Raji (cell line): ENCODE results near the gene ZBTB43.

Experiments
- POLR2A ChIP-seq: IDR thresholded peaks from 2 replicates; pipeline ENCODE4 v1.6.1; 2011; ENCODE audit warnings: low read depth, low read length, control low read depth; ENCODE audit not compliant: insufficient read depth

The ZBTB43 gene

DNA sequence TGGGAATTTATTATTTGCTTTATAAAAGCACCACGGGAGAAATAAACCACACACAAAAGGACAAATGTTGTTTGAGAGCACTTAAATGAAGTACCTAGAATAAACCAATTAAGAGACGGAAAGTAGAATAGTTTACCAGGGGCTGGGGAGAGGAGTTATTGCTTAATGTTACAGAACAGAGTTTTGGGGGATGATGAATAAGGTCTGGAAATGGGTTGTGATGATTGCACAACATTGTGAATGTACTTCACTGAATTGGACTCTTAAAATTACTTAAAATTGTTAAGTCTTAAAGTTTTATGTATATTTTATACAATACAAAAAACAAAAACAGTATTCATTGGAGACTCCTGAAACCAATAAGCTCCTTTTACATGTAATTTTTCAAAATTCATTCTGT lies 1.5 kb downstream of the ZBTB43 start:
- no peak for TF ChIP-seq POLR2A

- TF ChIP-seq POLR2A: no peak
Observed at GRCh38 chr9:126809068-126809467, 4.2 kb downstream of the ZBTB43 start.

GRCh38 chr9:126813072-126813471 lies 8.2 kb downstream of the ZBTB43 start:
- no peak for TF ChIP-seq POLR2A

GRCh38 chr9:126814091-126814490 lies 9.3 kb downstream of the ZBTB43 start:
- no peak for TF ChIP-seq POLR2A

DNA sequence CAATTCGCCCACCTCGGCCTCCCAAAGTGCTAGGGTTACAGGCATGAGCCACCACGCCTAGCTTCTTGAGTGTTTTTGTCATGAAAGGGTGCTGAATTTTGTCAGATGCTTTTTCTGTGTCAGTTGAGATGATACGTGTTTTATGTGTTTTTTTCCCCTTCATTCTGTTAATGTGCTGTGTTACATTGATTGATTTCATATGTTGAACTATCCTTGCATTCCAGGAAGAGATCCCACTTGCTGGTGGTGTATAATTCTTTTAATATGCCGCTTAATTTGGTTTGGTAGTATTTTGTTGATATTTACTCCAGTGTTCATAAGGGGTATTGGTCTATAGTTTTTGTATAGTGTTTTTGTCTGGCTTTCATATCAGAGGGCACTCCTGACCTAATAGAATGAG lies 13.6 kb downstream of the ZBTB43 start:
- no peak for TF ChIP-seq POLR2A

DNA sequence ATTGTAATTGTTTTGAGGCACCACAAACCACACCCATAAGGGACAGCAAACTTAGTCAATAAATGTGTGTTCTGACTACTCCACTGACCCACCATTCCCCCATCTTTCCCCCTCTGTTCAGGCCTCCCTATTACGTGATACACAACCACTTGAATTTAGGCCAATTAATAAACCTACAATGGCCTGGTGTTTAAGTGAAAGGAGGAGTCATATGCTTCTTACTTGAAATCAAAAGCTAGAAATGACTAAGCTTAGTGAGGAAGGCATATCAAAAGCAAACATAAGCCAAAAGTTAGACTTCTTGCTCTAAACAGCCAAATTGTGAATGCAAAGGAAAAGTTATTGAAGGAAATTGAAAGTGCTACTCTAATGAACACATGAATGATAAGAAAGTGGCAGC lies 14.6 kb downstream of the ZBTB43 start:
- no peak for TF ChIP-seq POLR2A

- TF ChIP-seq POLR2A: no peak
Observed at GRCh38 chr9:126822278-126822677, 17.4 kb downstream of the ZBTB43 start.

GRCh38 chr9:126822873-126823272 lies 18.0 kb downstream of the ZBTB43 start:
- TF ChIP-seq POLR2A: no peak

GRCh38 chr9:126827227-126827626 lies 22.4 kb downstream of the ZBTB43 start:
- TF ChIP-seq POLR2A: no peak

GRCh38 chr9:126829035-126829434 lies 24.2 kb downstream of the ZBTB43 start:
- no peak for TF ChIP-seq POLR2A

DNA sequence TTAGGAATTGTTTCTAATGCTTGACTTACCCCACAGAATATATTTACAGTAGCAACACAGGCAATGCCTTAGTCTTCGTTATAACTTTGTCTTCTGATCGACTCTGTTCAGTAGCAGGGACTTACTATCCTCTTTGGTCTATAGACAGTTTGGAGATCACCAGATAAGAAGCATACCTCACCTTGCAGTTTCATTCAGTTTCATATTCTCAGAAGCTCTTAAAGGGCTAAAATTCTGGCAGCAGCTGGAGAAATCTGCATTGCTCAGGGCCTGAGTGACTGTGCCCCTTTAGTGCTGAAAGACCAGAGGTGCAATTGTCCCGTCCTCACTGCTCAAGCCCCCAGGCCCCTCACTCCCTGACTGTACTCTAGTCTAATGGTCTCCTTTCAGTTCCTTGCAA lies 26.0 kb downstream of the ZBTB43 start:
- TF ChIP-seq POLR2A: no peak

GRCh38 chr9:126832440-126832839 lies 27.6 kb downstream of the ZBTB43 start:
- no peak for TF ChIP-seq POLR2A

GRCh38 chr9:126833020-126833419 lies 28.2 kb downstream of the ZBTB43 start:
- TF ChIP-seq POLR2A: no peak

DNA sequence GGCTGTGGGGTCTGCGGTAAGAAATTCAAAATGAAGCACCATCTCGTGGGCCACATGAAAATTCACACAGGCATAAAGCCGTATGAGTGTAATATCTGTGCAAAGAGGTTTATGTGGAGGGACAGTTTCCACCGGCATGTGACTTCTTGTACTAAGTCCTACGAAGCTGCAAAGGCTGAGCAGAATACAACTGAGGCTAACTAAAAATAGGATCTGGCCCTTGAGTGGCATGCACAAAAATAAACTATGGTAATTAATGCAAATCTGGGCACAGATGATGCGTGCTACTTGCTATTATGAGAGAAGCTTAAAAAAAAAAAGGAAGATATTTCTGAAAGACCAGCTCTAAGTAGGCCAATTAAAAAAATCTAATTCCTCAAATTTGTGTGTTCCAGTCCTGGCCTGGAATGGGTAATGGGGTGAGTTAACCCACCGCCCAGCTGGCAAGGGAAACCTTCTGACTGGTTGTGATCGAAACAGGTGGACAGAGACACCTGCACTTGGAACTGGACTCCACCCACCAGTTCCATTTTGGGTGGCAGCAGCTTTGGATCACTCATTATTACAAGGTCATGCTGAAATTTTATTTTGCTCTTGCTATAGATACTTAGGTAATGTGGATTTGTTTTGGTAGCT lies 29.0 kb downstream of the ZBTB43 start:
- no peak for TF ChIP-seq POLR2A

DNA sequence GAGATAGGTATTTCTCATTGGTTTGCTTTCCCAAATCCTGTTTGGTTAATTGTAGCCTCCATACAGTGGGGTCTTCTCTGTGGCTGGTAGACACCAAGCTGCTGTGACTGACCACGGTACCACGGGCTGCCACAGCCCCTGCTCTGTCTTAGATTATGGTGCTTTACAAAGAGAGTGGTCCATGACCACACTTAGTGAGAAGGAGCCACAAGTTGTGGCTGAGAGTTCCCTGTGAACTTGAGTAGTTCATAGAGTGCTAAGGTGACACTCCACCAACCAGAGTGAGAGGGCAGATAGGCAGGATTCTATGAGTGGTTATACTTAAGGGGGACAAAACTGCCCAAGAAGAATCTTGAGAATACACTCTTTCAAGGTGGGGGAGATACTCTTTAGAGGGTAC lies 29.8 kb downstream of the ZBTB43 start:
- TF ChIP-seq POLR2A: no peak

DNA sequence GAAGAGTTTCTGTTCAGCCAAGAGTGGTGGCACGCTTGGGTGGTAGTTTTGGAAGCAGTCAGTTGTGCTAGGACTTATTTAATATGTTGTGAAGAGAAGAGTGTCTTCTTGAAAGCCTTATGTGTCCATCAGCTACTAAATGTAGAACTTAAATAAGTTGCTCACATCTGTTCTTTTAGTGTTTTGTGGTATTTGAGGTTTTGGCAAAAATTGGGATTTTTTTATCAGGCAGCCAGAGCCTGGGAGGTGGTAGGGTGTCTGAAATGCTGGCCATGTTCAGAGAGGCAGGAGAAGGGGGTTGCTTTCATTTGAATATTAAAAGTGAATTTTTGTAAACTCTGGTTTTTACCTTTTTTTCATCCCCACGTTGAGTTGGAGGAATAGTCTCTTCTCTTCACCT lies 31.4 kb downstream of the ZBTB43 start:
- TF ChIP-seq POLR2A: no peak

DNA sequence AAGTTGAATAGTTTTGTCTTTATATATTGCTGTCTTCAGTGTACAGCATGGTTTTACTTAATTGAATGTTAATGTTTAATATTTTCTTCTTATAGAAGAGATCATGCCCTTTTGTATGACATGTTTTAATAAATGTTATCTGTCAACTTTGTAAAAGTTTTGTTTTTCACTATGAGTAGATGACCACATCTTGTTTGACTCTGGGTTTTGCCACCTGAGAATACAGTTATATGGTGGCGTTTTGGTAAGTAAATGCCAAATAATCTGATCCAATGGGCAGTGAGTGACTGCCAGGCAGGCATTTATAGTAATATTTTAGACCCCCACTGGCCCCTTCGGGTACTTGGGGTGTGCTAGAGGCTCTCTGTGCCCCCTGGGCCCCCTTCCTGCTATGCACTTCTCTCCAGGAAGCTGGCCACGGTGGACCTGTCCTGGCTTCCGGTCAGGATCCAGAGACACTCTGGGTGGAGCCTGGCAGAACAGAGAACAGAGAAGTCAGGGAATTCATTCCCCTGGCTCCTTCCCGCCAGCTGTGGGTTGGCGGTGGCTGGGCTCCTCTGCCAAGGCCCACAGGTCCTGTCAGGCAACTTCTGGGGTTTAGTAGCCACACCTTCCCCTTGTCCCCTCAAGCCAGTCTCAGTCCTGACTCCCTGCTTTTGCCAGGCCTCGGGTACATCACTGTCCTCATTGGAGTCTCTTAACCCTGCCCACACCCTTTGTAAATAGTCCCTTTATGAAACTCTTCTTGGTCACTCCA lies 33.4 kb downstream of the ZBTB43 start:
- TF ChIP-seq POLR2A: no peak
